HG02763 (cell line): Measurements from ENCODE around the gene DSCAM.

ENCODE experiments used
- ATAC-seq: cut with Tn5 transposase; IDR thresholded peaks from one replicate; pipeline ENCODE4 v1.9.1; 2021; ENCODE audit warnings: mild to moderate bottlenecking, moderate library complexity; ENCODE audit not compliant: unreplicated experiment

Gene DSCAM

GRCh38 chr21:40563900-40564299, 283.1 kb downstream of the DSCAM start:
- ATAC-seq: no peak

GRCh38 chr21:40562242-40563002, 284.5 kb downstream of the DSCAM start:
- ATAC-seq: no peak

- ATAC-seq: no peak
These were observed 290.5 kb downstream of the DSCAM start for GRCh38 chr21:40556442-40556968.

GRCh38 chr21:40555021-40555528, 291.9 kb downstream of the DSCAM start:
- ATAC-seq: no peak

GRCh38 chr21:40553781-40554180, 293.2 kb downstream of the DSCAM start:
- ATAC-seq: no peak

GRCh38 chr21:40547906-40548513, 298.9 kb downstream of the DSCAM start:
- ATAC-seq: no peak

- ATAC-seq: no peak
These were observed 300.3 kb downstream of the DSCAM start for GRCh38 chr21:40546647-40547046.

GRCh38 chr21:40540216-40540615, 306.7 kb downstream of the DSCAM start:
- ATAC-seq: no peak

- no peak for ATAC-seq
These were observed 312.1 kb downstream of the DSCAM start for GRCh38 chr21:40534886-40535285.

GRCh38 chr21:40531431-40532110, 315.4 kb downstream of the DSCAM start:
- no peak for ATAC-seq

GRCh38 chr21:40531016-40531415, 315.9 kb downstream of the DSCAM start:
- ATAC-seq: no peak

GRCh38 chr21:40517646-40518045, 329.3 kb downstream of the DSCAM start:
- ATAC-seq: no peak

GRCh38 chr21:40516335-40516734, 330.6 kb downstream of the DSCAM start:
- no peak for ATAC-seq

GRCh38 chr21:40512590-40512989, 334.4 kb downstream of the DSCAM start:
- ATAC-seq: no peak

- ATAC-seq: no peak
These were observed 339.0 kb downstream of the DSCAM start for GRCh38 chr21:40507978-40508377.

GRCh38 chr21:40505681-40506080, 341.3 kb downstream of the DSCAM start:
- no peak for ATAC-seq

GRCh38 chr21:40505244-40505643, 341.7 kb downstream of the DSCAM start:
- no peak for ATAC-seq

GRCh38 chr21:40504825-40505224, 342.1 kb downstream of the DSCAM start:
- ATAC-seq: no peak

GRCh38 chr21:40496116-40496515, 350.8 kb downstream of the DSCAM start:
- no peak for ATAC-seq

GRCh38 chr21:40490408-40490807, 356.6 kb downstream of the DSCAM start:
- ATAC-seq: no peak

- no peak for ATAC-seq
These were observed 358.0 kb downstream of the DSCAM start for GRCh38 chr21:40489001-40489400.

GRCh38 chr21:40481764-40482163, 365.2 kb downstream of the DSCAM start:
- no peak for ATAC-seq
